NCI-H2196 (cell line): Measurements from ENCODE around the gene ARHGEF11.

Experiments used
- DNase-seq: peaks from one replicate; lab custom pipeline; 2025; ENCODE audit not compliant: unreplicated experiment; lab: John Stamatoyannopoulos, UW

ARHGEF11 gene

GRCh38 chr1:156898971-156899664, 146.4 kb downstream of the ARHGEF11 start:
- DNase-seq: no peak

GRCh38 chr1:156898161-156898566, 147.4 kb downstream of the ARHGEF11 start:
- no peak for DNase-seq

- no peak for DNase-seq
Observed at GRCh38 chr1:156897078-156897825, 148.3 kb downstream of the ARHGEF11 start.

- no peak for DNase-seq
Observed at GRCh38 chr1:156896490-156897033, 149.0 kb downstream of the ARHGEF11 start.

- DNase-seq: no peak
Observed at GRCh38 chr1:156895927-156896326, 149.6 kb downstream of the ARHGEF11 start.

- DNase-seq: no peak
Observed at GRCh38 chr1:156895455-156895812, 150.1 kb downstream of the ARHGEF11 start.

GRCh38 chr1:156894711-156895454, 150.7 kb downstream of the ARHGEF11 start:
- DNase-seq: no peak

- DNase-seq: no peak
Observed at GRCh38 chr1:156894001-156894400, 151.5 kb downstream of the ARHGEF11 start.

GRCh38 chr1:156893048-156893953, 152.2 kb downstream of the ARHGEF11 start, which contains the start of gene PEAR1:
Gene PEAR1 (plus strand): TSS chr1:156893718. CDS start chr1:156903927, 10,209 bp downstream.
- no peak for DNase-seq

GRCh38 chr1:156892190-156893047, 153.1 kb downstream of the ARHGEF11 start:
- peak; percentile 90 for DNase-seq

GRCh38 chr1:156889802-156890580, 155.6 kb downstream of the ARHGEF11 start:
- peak; percentile 90 for DNase-seq

GRCh38 chr1:156887734-156888133, 157.8 kb downstream of the ARHGEF11 start:
- DNase-seq: no peak

GRCh38 chr1:156887317-156887716, 158.2 kb downstream of the ARHGEF11 start:
- DNase-seq: no peak

- no peak for DNase-seq
Observed at GRCh38 chr1:156886583-156887281, 158.8 kb downstream of the ARHGEF11 start.

- no peak for DNase-seq
Observed at GRCh38 chr1:156885880-156886355, 159.6 kb downstream of the ARHGEF11 start.

GRCh38 chr1:156885314-156885713, 160.2 kb downstream of the ARHGEF11 start:
- no peak for DNase-seq
